Erythroblast (primary cell): Measurements from ENCODE around the gene EXOSC5.
"Not testable (repeated sequence)": the region's sequence is repeated elsewhere in the genome, so short reads cannot be mapped to it uniquely, and the experiment has no call there.

ENCODE experiments used
- DNase-seq, 2 experiments: peaks; one replicate each; lab custom pipeline; 2025; lab: John Stamatoyannopoulos, UW
- GATA1 ChIP-seq: IDR thresholded peaks from 2 replicates; pipeline ENCODE4 v1.6.1; 2011; ENCODE audit warnings: low read depth, mild to moderate bottlenecking, control low read depth, low read length, moderate library complexity
- POLR2A ChIP-seq: IDR thresholded peaks from 2 replicates; pipeline ENCODE4 v1.6.1; 2011; ENCODE audit warnings: mild to moderate bottlenecking, low read length

The EXOSC5 gene

DNA sequence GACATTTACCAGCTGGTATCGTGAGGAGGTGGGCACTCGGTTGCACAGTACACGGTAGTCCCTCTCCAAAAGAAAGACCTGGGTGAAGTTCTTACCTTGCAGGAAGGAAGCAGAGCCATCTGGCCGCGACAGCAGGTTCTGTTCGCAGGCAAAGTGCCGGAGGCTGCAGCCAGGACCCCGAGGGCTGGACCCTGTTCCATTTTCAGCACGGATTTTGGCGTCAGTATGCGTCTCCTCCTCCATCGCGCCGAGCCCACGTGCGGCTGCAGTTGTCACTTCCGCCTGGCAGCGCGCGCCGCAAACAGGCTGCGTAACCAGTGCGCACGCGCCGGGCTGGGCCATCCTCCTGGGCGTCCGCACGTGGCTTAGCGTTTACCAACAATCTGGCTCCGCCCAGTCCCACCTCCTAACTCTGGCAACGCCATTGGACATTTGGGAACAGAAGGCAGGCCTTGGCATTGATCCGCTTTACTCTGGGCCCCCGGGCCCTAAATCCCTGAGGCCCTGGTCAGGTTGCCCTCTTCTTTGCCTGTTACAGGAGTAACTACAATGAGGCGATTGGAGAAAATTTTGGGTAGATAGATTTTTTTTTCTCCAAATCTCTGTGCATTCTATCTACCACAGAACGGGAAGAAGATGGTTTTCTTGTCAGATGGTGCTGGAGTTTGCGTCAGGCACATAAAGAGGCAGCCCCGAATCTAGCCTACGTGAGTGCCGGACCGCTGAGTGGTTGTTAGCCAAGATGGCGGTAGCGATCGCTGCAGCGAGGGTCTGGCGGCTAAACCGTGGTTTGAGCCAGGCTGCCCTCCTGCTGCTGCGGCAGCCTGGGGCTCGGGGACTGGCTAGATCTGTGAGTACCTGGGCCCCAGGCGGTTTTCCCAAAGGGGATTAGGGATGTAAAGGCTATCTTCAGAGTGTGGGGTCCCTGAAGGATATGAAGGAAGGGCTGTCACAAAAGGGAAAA, at the start of gene EXOSC5, which contains the start of gene BCKDHA:
Gene EXOSC5 (minus strand): TSS at position 274 of the 964 bp plus-strand sequence. CDS start 31 bp downstream, at position 243.
Gene BCKDHA (plus strand): TSS at position 733 of the 964 bp plus-strand sequence. CDS start 10 bp downstream, at position 743.
- DNase-seq = peak; percentile 100
- TF ChIP-seq GATA1 (no peak), POLR2A (peak; percentile 59)

DNA sequence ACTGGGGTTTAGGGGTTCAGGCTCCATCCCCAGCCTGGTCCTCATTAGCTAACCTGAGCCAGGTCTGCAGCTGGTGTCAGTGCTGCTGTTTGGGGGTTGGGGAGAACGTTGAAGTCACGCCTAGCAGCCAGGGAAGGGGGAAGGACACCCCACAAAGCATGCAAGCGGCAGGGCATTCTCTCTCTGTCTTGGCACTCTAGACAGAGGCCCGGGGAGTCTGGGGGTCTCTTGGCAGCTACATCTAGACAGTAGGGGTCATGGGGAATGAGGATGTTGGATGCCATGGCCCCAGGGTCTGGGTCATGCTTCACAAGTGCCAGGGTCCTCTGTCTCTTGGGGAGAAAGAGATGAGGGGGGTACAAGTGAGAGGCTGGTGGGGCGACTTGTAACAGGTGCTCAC, 48.4 kb upstream of the EXOSC5 start:
- DNase-seq = no peak

GRCh38 chr19:41443813-41444455, 46.8 kb upstream of the EXOSC5 start:
- DNase-seq = no peak
- no peak for TF ChIP-seq POLR2A
- no peak for TF ChIP-seq GATA1

More for the DNA sequence above, 48.4 kb upstream of the EXOSC5 start:
- TF ChIP-seq GATA1 = no peak
- no peak for TF ChIP-seq POLR2A

DNA sequence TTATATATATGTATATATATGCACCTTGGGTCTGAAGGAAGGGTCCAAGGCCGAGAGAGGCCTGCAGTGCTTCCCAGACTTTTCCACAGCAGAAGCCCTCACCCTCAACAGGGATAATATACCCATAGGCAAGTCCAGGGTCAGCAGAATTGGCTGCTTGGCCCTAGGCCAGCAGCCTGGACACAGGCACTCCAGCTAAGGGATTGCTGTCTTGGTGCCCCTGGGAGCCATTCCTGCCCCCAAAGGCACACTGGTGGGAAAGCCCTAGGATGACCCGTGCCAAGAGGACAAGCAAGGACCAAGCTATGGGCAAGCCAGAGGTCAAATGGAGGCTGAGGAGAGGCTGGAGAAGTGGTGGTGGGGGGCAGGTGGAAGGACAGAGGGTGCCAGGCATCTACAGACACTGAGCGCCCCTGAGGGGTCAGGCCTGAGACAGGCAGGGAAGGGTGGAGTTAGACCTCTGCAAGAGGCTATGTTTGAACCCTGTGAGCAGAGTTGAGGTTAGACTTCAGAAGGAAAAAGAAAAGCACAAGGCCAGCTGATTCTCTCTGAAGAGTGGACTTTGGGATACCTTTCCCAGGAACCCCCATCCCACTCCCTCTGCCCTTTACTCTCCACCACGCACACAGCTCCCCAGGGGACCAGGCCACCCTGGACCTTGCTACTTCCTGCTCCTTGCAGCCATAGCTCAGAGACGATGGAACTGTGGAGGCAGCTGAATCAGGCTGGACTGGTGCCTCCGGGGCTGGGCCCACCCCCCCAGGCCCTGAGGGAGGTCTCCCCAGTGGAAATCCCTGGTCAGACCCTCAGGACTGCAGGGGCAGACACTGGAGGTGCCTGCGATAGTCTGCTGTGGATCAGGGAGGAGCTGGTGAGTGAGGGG, 45.6 kb upstream of the EXOSC5 start, which contains the start of gene ERICH4:
Gene ERICH4 (plus strand): TSS at position 684 of the 883 bp plus-strand sequence. CDS start 14 bp downstream, at position 698.
- no peak for DNase-seq
- TF ChIP-seq POLR2A = no peak
- no peak for TF ChIP-seq GATA1

DNA sequence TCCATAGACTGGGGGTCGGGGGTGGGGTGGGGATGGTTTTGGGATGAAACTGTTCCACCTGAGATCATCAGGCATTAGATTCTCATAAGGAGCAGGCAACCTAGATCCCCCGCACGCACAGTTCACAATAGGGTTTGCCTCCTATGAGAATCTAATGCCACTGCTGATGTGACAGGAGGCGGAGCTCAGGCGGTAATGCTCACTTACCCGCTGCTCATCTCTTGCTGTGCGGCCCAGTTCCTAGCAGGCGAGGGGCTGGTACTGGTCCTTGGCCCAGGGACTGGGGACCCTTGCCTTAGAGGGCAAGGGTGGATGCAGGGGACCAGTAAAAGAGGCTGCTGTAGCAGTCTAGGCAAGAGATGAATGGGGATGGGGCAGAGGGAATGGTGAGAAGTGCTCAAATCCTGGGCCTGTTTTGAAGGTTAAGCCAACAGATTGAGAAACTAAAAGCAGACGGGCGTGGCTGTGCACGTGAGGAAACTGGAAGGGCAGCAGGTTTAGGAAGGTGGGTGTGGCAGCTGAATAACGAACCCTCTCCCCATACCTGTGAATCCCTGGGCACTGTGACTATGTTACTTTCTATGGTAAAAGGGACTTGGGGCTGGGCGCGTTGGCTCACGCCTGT, 44.3 kb upstream of the EXOSC5 start:
- DNase-seq = no peak
- TF ChIP-seq POLR2A = no peak
- no peak for TF ChIP-seq GATA1

GRCh38 chr19:41439441-41440222, 42.5 kb upstream of the EXOSC5 start, which contains the start of gene DMAC2:
DMAC2 (minus strand) TSS chr19:41439912; CDS start chr19:41439899, 13 bp downstream.
- DNase-seq = peak; percentile 97 to 98
- TF ChIP-seq GATA1 (no peak), POLR2A (peak; percentile 95)

GRCh38 chr19:41437944-41438574, 40.9 kb upstream of the EXOSC5 start:
- DNase-seq = no peak
- TF ChIP-seq POLR2A (no peak), GATA1 (no peak)

- TF ChIP-seq POLR2A (no peak), GATA1 (no peak)
- no peak for DNase-seq
Observed at GRCh38 chr19:41436674-41436951, 39.5 kb upstream of the EXOSC5 start.

GRCh38 chr19:41435936-41436673, 38.9 kb upstream of the EXOSC5 start:
- TF ChIP-seq GATA1 (no peak), POLR2A (no peak)
- DNase-seq = no peak

DNA sequence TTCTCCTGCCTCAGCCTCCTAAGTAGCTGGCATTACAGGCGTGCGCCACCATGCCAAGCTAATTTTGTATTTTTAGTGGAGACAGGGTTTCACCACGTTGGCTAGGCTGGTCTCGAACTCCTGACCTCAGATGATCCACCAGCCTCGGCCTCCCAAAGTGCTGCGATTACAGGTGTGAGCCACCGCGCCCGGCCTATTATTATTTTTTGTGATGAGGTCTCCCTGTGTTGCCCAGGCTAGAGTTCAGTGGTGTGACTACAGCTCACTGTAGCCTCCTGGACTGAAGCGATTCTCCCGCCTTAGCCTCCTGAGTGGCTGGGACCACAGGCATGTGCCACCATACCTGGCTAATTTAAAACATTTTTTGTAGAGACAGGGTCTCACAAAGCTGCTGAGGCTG, 38.2 kb upstream of the EXOSC5 start:
- not testable (repeated sequence) for DNase-seq

- TF ChIP-seq POLR2A (no peak), GATA1 (no peak)
- DNase-seq = no peak
Observed at GRCh38 chr19:41434450-41434849, 37.3 kb upstream of the EXOSC5 start.
